CD14-positive monocyte (primary cell): ENCODE data around the gene PRKN. TPM values are rescaled to one million over a fixed set of nuclear protein-coding genes. Genes with fewer than 3 reads are reported as not detected.

ENCODE experiments used
- DNase-seq, 3 donors: peaks; one replicate each; pipeline ENCODE4 v3.0.0-alpha.2; 2011 to 2022
- H2AFZ ChIP-seq: 2 replicates; pipeline ENCODE4 v1.6.0; 2012; ENCODE audit warnings: mild to moderate bottlenecking, low read depth, low read length, inconsistent platforms; ENCODE audit not compliant: insufficient read depth, poor library complexity, severe bottlenecking
- H3K27ac ChIP-seq, 2 donors: 1 replicate in 1 of 2; 2 replicates in 1 of 2; pipeline ENCODE4 v1.5.1; 2012 to 2013; ENCODE audit warnings: low read length in 2 of 2, control low read depth in 1 of 2, inconsistent platforms in 1 of 2, low read depth in 1 of 2, mild to moderate bottlenecking in 1 of 2
- H3K27me3 ChIP-seq, 2 donors: one replicate each; pipeline versions ENCODE4 v1.6.0 to v1.6.1; 2011 to 2013; ENCODE audit warnings: low read length in 2 of 2; ENCODE audit not compliant: control insufficient read depth in 2 of 2, insufficient read depth in 2 of 2
- H3K36me3 ChIP-seq, 2 donors: replicated peaks in 1 of 2; 1 replicate in 1 of 2; 2 replicates in 1 of 2; pipeline versions ENCODE4 v1.5.1 to v1.6.1; 2012 to 2013; ENCODE audit warnings: low read length in 2 of 2, control low read depth in 1 of 2, inconsistent platforms in 1 of 2, mild to moderate bottlenecking in 1 of 2; ENCODE audit not compliant: insufficient read depth in 2 of 2, control insufficient read depth in 1 of 2
- H3K4me1 ChIP-seq, 2 donors: 1 replicate in 1 of 2; 2 replicates in 1 of 2; pipeline versions ENCODE4 v1.5.1 to v1.6.1; 2012 to 2013; ENCODE audit warnings: low read length in 2 of 2, control low read depth in 1 of 2, inconsistent platforms in 1 of 2, mild to moderate bottlenecking in 1 of 2, moderate library complexity in 1 of 2; ENCODE audit not compliant: insufficient read depth in 2 of 2, control insufficient read depth in 1 of 2
- H3K4me2 ChIP-seq: replicated peaks from 2 replicates; pipeline ENCODE3; 2012; ENCODE audit warnings: low read length, moderate library complexity, mild to moderate bottlenecking; ENCODE audit not compliant: poor library complexity, severe bottlenecking; ENCODE audit errors: extremely low read depth
- H3K4me3 ChIP-seq, 3 experiments: fragments of 200-600 bp in 1 of 3; sonication (generic) in 1 of 3; replicated peaks in 1 of 3; 1 replicate in 2 of 3; 2 replicates in 1 of 3; pipeline ENCODE4 v1.5.1; 2011 to 2013; ENCODE audit warnings: low read length in 3 of 3, mild to moderate bottlenecking in 3 of 3, control low read depth in 2 of 3, low read depth in 2 of 3, inconsistent platforms in 1 of 3, moderate library complexity in 1 of 3
- H3K79me2 ChIP-seq: 2 replicates; pipeline ENCODE4 v1.6.0; 2012; ENCODE audit warnings: mild to moderate bottlenecking, control low read depth, inconsistent platforms, low read length, moderate library complexity; ENCODE audit not compliant: insufficient read depth
- H3K9ac ChIP-seq: 2 replicates; pipeline ENCODE4 v1.6.0; 2017; ENCODE audit warnings: low read length, mild to moderate bottlenecking; ENCODE audit not compliant: insufficient read depth, poor library complexity, severe bottlenecking
- H3K9me3 ChIP-seq, 2 donors: replicated peaks in 1 of 2; 1 replicate in 1 of 2; 2 replicates in 1 of 2; pipeline versions ENCODE4 v1.5.1 to v1.6.1; 2012 to 2013; ENCODE audit warnings: low read length in 2 of 2, control low read depth in 1 of 2; ENCODE audit not compliant: control insufficient read depth in 1 of 2, insufficient read depth in 1 of 2
- H4K20me1 ChIP-seq: 2 replicates; pipeline ENCODE4 v1.6.0; 2012; ENCODE audit warnings: mild to moderate bottlenecking, low read length, control low read depth, moderate library complexity; ENCODE audit not compliant: insufficient read depth
- H3K27ac Mint-ChIP-seq, 7 donors: one replicate each; pipeline ENCODE4 v1.8.0; 2020; ENCODE audit warnings: mild to moderate bottlenecking in 7 of 7, mixed read lengths in 7 of 7, moderate library complexity in 6 of 7, inconsistent platforms in 2 of 7
- H3K27me3 Mint-ChIP-seq, 3 donors: one replicate each; pipeline ENCODE4 v1.8.0; 2021 to 2022; ENCODE audit warnings: low read depth in 3 of 3, mild to moderate bottlenecking in 3 of 3, mixed read lengths in 3 of 3, moderate library complexity in 3 of 3, inconsistent platforms in 1 of 3
- H3K36me3 Mint-ChIP-seq, 2 donors: one replicate each; pipeline ENCODE4 v1.8.0; 2020; ENCODE audit warnings: mixed read lengths in 2 of 2, inconsistent platforms in 1 of 2, mild to moderate bottlenecking in 1 of 2
- H3K4me1 Mint-ChIP-seq: one replicate; pipeline ENCODE4 v1.8.0; 2020; ENCODE audit warnings: mild to moderate bottlenecking, mixed read lengths
- H3K4me3 Mint-ChIP-seq, 2 donors: one replicate each; pipeline ENCODE4 v1.8.0; 2020; ENCODE audit warnings: mild to moderate bottlenecking in 2 of 2, mixed read lengths in 2 of 2, moderate library complexity in 1 of 2
- H3K9me3 Mint-ChIP-seq, 7 donors: one replicate each; pipeline ENCODE4 v1.8.0; 2020 to 2022; ENCODE audit warnings: mixed read lengths in 7 of 7, mild to moderate bottlenecking in 6 of 7, moderate library complexity in 6 of 7, inconsistent platforms in 2 of 7
- WGBS: methylation state at CpG from one replicate; pipeline ENCODE4 v1.1.5; 2013; ENCODE audit warnings: missing lambda C conversion rate; ENCODE audit not compliant: insufficient coverage; 5-methylcytosine and 5-hydroxymethylcytosine counted together
- intact Hi-C, 2 donors: fragments of 100-400 bp; cut with micrococcal nuclease; formaldehyde crosslinking; loops; one replicate each; pipeline versions ENCODE4 v1.15.0 to v1.15.1; 2023
- polyA plus RNA-seq, 3 donors: library from polyadenylated mRNA; depleted of rRNA in 1 of 3; unstranded in 2 of 3; stranded (reverse) in 1 of 3; fragments of 300-500 nt in 2 of 3; fragments of >200 nt in 1 of 3; fragmentation: Illumina TruSeq in 2 of 3; gene quantifications; 1 replicate in 2 of 3; 2 replicates in 1 of 3; pipeline ENCODE4 v1.2.3, GENCODE V29; 2012 to 2021
- TF ChIP-seq, protein P1 (sequence below): fragments of 200-600 bp; IDR thresholded peaks from one replicate; pipeline ENCODE4 v1.8.0; 2022; ENCODE audit warnings: antibody characterized with exemption, mild to moderate bottlenecking

The PRKN gene
- polyA plus RNA-seq, 3 donors, result 0.19 to 0.21 TPM; not detected in 1

DNA sequence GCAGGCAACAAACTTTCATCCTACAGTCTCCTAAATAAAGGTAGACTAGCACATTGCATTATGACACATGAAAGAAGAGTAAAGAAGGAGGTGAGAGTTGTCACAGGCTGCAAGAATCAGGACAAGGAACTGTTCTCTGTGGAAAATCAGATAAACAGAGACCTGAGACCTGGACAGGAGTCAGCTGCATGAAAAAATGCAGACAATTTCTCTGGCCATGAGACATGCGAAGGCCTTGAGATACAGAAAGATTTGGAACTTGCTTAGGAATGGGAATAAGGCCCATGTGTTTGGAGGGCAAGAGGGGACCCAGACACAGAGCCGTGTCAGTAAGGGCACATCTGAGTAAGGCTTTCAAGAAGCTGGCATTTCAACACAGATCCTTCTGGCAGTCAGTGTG lies 779.1 kb downstream of the PRKN start:
- Histone ChIP-seq H3K9ac (no peak overlapping the region), H3K36me3 (no peaks in the 10 kb centered on the region), H3K4me2 (no peak overlapping the region), H2AFZ (no peak overlapping the region), H3K4me3 (no peak overlapping the region), H3K9me3 (peaks cover 0 to 6% of the 10 kb centered on the region in 2 donors), H4K20me1 (no peaks in the 10 kb centered on the region), H3K27me3 (no peaks in the 10 kb centered on the region), H3K4me1 (no peaks in the 10 kb centered on the region), H3K27ac (no peak overlapping the region), H3K79me2 (no peaks in the 10 kb centered on the region)
- TF ChIP-seq, protein P1, sequence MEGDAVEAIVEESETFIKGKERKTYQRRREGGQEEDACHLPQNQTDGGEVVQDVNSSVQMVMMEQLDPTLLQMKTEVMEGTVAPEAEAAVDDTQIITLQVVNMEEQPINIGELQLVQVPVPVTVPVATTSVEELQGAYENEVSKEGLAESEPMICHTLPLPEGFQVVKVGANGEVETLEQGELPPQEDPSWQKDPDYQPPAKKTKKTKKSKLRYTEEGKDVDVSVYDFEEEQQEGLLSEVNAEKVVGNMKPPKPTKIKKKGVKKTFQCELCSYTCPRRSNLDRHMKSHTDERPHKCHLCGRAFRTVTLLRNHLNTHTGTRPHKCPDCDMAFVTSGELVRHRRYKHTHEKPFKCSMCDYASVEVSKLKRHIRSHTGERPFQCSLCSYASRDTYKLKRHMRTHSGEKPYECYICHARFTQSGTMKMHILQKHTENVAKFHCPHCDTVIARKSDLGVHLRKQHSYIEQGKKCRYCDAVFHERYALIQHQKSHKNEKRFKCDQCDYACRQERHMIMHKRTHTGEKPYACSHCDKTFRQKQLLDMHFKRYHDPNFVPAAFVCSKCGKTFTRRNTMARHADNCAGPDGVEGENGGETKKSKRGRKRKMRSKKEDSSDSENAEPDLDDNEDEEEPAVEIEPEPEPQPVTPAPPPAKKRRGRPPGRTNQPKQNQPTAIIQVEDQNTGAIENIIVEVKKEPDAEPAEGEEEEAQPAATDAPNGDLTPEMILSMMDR, result no peak
- no peaks in the 10 kb centered on the region for H3K27me3 Mint-ChIP-seq
- intact Hi-C loops, result no loop called here
- no peak overlapping the region for H3K4me3 Mint-ChIP-seq
- DNase-seq, result no peak
- H3K36me3 Mint-ChIP-seq, result no peaks in the 10 kb centered on the region
- 100% methylated on average over 2 of the region's 2 CpGs for WGBS
- no peaks in the 10 kb centered on the region for H3K4me1 Mint-ChIP-seq
- no peak overlapping the region for H3K27ac Mint-ChIP-seq
- peaks cover 3 to 9% (median 4%) of the 10 kb centered on the region in 7 donors for H3K9me3 Mint-ChIP-seq

DNA sequence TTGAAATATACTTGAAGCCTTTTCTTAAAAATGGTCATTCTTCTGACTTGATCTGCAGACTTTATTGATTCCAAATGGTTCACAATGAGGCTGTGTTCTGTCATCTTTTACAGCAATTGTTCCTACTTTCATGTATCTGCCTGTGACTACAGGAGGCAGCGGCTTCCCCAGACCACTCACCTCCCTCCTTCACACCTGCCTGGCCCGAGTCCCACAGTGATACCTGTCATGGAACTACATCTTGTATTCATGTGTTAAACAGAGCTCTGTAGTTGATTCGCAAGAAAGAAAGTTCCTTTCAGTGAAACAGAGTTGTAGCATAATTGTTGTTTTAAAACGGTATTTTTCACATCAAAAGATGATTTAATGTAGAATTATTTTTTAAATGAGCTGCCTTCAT lies 780.2 kb downstream of the PRKN start:
- TF ChIP-seq, protein P1, result no peak
- Histone ChIP-seq H3K9ac (no peak overlapping the region), H3K4me3 (no peak overlapping the region), H3K4me1 (no peaks in the 10 kb centered on the region), H4K20me1 (no peaks in the 10 kb centered on the region), H3K27ac (no peak overlapping the region), H3K9me3 (peaks cover 0 to 5% of the 10 kb centered on the region in 2 donors), H3K27me3 (no peaks in the 10 kb centered on the region), H2AFZ (no peak overlapping the region), H3K4me2 (no peak overlapping the region), H3K36me3 (no peaks in the 10 kb centered on the region), H3K79me2 (no peaks in the 10 kb centered on the region)
- no peaks in the 10 kb centered on the region for H3K4me1 Mint-ChIP-seq
- WGBS, result no CpG with 5 or more reads among the region's 4 CpGs
- H3K27ac Mint-ChIP-seq, result no peak overlapping the region
- no peak overlapping the region for H3K4me3 Mint-ChIP-seq
- H3K36me3 Mint-ChIP-seq, result no peaks in the 10 kb centered on the region
- H3K27me3 Mint-ChIP-seq, result no peaks in the 10 kb centered on the region
- intact Hi-C loops, result no loop called here
- no peak for DNase-seq
- H3K9me3 Mint-ChIP-seq, result peaks cover 3 to 9% (median 4%) of the 10 kb centered on the region in 7 donors
